HT1080 (cell line): ENCODE measurements around the gene HRCT1. TPM values are rescaled to one million over a fixed set of nuclear protein-coding genes. Genes with fewer than 3 reads are reported as not detected.
"Not testable (repeated sequence)": the region's sequence is repeated elsewhere in the genome, so short reads cannot be mapped to it uniquely, and the experiment has no call there.

Experiments
- DNase-seq: peaks from one replicate; pipeline ENCODE4 v3.0.0-alpha.2; 2015; ENCODE audit warnings: low read depth
- total RNA-seq: library from RNA; depleted of rRNA; stranded (reverse); fragments of >200 nt; shearing (Covaris generic); gene quantifications from 2 replicates; pipeline ENCODE4 v1.2.3, GENCODE V29; 2014

Gene HRCT1
- total RNA-seq, 1 experiment from 2014 or later: 3.2 TPM

DNA sequence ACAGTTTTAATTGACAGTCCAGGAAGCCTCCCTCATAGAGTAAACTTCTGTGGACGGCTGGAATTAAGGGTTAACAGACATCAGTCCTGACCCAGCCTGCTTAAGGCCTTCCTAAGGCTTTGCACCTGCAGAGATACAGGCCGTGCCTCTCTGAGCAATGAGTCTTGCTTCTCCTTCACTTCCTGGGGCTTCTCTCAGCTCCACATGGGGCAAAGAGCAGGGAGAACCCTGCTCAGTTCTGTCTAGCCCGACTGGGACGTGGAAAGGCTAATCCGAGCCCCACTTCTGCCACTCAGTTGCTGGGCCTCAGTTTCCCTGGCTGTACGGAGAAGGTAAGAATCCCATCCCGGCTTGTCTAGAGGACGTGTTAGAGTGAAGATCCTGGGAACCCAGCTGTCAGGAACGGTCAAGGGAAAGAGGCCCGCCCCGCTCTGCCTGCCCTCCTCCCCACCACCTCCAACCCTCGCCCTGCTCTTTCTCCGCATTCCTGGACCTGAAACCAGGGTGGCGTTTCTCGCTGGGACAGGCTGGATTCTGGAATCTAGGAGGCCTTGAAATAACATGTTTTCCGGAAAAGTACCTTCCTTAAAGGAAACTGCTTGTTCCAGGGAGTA is 9.8 kb downstream of the HRCT1 start:
- DNase-seq: no peak

DNA sequence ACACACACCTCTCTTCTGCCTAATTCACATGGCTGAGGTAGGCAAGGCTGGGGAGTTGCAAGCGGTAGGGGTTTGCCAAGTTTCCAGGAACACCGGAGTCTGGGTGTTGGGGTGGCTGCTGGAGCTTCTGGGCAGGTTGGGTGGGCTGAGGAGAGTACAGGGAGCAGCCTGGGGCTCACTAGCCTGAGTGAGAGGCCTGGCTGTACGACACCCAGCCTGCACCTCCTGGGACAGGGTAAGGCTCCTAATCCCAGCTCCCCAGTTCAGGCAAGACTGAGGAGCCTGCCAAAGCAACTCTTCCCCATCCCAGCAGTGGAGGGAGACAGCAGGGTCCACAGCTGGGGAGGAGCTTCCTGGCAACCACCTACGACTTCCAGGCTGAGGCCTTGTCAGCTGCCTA is 11.3 kb downstream of the HRCT1 start:
- no peak for DNase-seq

DNA sequence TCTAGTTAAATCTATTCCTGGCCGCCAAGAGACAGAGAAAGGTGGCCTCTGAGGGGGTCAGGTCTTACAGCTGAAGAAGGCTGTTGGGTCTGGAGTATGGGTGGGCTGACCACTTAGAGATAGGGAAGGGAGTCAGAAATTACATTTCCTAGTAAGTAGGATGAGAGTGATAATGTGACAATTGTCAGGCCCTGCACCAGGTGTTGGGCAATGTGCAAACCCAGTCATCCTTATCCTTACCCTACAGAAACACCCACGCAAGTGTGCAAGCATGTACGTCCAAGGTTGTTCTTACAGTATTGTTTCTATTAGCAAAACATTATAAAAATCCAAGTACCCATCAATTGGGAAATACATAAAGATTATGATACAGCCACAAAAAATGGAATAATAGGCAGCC is 12.8 kb downstream of the HRCT1 start:
- no peak for DNase-seq

DNA sequence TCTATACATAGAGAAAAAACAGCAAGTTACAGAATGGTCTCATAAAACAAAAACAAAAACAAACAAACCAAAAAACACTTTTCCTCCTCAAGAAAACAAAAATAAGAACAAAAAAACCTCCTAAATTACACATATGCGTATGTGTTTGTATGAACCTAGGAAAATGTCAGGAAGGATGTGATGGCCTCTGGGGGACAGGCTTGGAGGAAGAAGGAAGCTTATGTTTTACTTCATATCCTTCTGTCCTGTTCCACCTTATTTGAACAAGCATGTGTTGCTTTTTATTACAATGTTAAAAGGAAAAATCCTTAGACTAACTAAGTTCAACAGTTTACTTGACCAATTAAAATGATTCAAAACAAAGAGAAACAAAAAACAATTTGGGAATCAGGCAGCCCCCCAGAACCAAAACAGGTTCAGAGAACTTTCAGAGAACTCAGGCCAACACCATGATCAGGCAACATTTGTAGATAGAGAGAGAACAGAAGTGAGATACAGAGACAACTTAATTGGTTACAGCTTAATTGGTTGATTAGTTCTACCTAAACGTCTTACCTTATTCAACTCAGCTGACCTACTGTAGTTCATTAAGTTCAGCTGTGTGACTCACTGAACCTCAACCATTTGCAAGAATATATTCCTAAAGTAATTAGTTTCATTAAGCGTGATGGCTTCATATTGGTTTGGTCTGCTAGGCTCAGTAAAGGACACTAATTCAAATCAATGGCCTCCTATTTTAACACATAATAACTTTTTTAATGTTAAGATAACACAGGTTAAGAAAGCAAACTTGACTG is 13.4 kb downstream of the HRCT1 start:
- no peak for DNase-seq

DNA sequence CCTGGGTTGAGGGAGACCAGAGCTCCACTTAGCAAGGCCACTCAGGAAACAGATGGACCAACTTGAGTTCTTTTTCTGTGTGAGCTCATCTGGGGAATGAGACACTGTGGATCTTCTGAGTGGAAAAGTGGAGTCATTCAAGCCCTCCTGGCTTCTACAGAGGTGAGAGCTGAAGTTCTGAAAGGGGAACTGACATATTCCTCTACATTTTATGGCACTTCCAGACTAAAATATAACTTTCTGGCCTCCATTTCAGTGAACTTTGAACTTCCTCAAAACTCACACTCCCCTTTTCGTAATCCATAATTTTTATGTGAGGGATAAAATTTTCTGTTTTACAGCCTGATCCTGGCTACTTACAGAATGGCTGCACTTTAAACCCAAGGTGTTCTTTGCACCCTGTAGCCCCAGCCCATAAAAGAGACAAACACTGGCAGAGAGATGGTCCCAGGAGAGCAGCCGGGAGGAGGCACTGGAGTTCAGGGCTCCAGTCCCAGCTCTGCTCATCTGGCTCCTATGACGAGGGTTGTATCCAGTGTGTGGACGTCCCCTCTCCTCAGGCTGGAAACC is 14.1 kb downstream of the HRCT1 start:
- DNase-seq: no peak

DNA sequence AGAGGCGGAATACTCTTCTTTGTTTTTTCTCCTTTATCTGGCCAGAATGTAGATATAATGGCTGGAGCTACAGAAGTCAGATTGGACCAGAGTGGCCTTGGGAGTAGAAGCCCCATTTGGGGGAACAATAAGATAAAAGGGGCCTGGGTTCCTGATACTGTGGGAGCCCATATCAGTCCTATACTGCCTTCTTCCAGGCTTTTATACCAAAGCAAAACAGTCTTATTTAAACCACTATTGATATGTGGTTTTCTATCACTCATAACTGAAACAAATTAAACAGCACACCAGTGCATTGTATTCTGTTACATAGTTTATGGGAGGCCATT is 17.6 kb downstream of the HRCT1 start:
- no peak for DNase-seq

DNA sequence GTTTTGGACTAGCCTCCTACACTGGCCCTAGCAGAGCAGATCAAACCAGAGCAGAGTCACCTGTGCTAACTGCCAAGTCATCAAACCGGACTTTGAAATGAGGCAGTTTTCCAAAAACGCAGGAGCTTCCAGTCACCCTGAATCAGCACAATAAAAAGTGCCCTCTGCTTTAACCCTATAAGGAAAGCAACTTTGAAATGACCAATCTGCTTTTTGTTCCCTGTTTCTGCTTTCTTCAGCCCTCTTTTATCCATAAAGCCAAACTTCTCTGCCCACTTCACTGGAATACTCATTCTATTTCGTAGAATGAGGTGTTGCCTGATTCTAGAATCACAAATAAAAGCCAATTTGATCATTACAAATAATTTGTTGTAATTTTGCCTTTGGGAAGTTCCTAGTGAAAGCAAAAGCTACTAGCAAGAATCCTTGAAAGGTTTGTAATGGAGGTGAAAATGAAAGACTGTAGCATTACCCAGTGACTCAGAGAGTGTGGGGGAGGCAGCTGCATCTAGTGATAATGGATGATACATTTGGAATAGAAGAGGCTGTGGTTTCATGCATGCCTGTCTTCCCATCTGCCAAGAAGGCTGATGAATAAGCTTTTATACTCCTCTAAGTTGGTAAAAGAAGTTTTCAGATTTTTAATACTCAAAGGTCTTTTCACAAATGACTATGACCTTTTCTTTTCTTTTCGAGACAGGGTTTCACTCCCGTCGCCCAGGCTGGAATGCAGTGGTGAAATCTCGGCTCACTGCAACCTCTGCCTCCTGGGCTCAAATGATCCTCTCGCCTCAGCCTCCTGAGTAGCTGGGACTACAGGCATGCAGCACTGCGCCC is 18.1 kb downstream of the HRCT1 start:
- DNase-seq: peak; percentile 90

DNA sequence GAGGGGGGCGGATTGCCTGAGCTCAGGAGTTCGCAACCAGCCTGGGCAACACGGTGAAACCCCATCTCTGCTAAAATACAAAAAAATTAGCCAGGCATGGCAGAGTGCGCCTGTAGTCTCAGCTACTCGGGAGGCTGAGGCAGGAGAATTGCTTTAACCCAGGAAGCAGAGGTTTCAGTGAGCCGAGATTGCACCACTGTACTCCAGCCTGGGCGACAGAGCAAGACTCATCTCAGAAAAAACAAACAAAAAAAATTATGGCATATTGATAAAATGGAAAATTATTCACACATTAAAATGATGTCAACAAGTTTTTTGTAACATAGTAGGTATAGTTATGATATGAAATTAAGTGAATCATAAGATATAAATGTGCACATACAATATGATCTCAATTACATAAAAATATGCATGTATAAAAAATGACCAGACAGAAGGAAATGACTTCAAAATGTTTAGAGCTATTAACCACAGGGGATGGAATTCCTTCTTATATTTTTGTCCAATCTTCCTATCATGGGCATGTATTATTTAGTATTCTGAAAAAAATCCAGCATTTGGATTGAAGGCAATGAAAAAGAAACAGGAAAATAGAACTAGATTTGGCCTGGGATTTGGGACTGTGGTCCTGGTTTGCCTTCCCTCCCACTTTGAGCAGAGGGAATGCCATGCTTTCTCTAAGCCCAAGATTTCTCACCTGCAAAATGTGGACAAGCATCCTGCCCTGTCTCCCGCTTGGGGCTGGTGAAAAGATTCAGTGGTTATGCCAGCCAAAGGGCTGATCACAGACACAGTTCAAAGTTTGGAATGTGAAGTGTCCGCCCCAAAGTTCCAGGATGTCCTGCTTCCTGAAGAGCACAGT is 22.8 kb downstream of the HRCT1 start:
- no peak for DNase-seq

DNA sequence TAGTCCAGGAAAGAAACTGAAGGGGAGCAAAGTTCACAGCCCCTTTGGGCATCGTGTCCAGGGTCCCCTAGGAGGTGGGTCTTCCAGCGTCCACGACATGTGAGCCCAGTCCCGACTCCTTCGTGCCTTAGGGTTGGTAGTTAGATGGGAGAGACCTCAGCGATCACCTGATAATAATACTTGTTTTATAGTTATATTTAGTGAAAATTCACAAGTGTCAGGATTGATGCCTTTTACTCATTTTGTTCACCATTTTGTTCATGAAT is 23.4 kb downstream of the HRCT1 start:
- no peak for DNase-seq

DNA sequence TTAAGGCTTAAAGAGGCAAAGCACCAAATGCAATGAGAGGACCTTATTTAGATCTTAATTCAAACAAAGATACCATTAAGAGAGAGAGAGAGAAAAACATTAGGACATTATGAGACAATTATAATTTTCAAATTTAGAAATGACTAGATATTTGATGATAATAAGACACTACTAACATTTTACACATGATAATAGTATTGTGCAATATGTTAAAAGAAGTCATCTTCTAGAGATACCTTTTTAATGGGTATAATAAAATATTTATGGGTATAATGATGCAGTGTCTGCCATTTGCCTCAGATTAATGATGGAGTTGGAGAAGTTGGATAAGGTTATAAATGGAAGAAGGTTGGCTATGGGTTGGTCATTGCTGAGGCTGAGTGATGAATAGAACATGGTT is 24.5 kb downstream of the HRCT1 start:
- no peak for DNase-seq

DNA sequence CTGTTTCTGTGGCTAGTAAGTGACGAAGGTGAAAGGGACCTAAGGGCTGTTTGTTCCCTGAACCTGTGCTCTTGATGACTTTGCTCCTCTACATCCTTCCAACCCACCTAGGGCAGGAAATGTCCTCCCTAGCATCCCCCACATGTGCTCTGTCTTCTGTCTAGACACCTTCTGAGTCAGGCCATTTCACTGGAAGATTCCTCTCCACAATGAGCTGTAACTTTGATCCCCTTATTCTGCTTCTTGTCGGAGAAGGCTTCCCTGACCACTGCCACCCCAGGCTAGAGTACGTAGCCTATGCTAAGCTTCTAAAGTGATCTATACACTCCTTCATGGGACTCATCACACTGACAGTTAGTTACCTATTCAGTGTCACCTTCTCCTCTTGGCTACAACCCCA is 25.0 kb downstream of the HRCT1 start:
- DNase-seq: no peak

DNA sequence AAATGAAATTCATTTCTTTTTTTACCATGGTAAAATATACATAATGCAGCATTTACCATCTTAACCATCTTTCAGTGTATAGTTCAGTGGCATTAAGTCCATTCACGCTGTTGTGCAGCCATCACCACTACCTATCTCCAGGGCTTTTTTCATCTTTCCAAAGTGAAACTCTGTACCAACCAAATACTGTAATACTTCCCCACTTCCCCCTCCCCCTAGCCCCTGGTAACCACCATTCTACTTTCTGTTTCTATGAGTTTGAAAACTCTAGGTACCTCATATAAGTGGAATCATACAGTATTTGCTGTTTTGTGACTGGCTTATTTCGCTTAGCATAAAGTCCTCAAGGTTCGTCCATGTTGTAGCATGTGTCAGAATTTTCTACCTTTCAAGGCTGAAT is 26.7 kb downstream of the HRCT1 start:
- DNase-seq: no peak

DNA sequence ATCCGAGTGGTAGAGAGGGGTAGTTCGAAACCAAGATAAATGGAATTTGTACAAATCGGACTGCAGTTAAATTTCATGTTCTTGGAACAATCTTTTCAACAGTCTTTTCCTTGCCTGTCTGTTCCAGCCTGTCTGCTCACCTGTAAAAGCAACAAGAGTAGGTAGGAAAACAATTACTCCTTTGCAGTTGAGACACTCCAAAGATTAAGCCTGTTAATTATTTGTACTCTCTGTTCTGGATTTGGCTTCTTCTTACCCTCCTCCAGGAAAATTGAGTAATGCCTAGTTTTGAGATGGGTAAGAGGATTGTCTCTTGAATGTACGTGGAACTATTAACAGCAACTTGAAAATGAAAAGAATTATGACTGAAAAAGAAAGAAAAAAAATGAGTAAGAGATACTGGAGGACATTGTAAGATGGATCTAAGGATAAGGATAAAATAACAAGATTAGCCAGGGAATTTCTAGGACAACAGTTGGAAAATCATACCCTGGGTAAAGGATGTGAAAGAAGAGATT is 27.6 kb downstream of the HRCT1 start:
- no peak for DNase-seq

DNA sequence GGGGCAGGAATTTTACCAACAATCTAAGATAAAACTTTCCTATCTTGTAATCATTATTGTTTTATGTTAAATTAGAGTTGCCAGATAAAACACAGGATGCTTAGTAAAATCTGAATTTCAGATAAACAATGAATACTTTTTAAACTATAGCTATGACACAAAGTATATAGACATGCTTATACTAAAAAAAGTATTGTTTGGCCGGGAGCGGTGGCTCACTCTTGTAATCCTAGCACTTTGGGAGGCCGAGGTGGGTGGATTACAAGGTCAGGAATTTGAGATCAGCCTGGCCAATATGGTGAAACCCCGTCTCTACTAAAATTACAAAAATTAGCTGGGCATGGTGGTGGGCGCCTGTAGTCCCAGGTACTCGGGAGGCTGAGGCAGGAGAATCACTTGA is 28.1 kb downstream of the HRCT1 start:
- DNase-seq: not testable (repeated sequence)

DNA sequence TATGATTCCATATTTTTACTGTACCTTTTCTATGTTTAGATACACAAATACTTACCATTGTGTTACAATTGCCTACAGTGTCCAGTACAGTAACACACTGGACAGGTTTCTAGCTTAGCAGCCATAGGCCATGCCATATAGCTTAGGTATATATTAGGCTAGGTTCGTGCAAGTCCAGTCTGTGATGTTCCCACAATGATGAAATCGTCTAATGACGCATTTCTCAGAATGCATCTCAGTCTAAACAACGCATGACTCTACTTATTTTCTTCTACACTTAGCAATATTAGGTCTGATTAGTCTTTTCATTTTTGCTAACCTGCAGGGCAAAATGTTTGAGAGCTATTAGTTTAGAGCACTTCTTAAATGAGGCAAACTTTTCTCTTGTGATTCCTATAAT is 29.3 kb downstream of the HRCT1 start:
- DNase-seq: no peak

DNA sequence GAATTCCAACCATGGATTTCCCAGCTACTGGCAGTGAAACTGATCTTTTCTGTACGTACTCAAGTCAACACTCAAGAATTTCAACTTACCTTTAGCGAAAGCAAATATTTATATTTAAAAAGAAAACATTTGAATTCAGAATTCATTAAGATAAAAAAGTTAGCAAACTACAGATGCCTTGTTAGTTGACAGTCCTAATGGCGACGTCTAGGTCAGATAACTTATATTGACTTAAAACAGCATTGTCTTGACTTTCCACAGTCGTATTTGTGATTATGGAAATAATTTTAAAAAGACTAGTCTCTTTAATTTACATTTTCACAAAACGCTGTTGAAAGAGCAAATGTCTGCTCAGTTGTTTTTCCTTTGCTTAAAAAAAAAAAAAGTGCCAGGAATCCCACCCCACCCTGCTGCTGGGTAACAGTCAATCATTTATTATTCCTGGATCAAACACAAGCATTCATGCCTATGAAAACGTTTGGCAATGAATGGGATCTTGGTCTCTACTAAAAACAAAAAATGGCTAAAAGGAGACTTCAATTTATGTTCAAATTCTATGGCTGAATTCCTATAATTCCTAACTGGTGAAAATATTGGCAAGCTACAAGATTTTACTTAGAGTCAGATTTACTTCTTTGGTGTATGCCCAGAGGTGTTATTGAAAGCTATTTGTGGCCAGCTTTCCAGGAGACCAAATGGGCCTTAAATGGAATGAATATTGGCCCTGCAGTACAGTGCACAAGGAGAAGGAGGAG is 29.9 kb downstream of the HRCT1 start:
- no peak for DNase-seq

DNA sequence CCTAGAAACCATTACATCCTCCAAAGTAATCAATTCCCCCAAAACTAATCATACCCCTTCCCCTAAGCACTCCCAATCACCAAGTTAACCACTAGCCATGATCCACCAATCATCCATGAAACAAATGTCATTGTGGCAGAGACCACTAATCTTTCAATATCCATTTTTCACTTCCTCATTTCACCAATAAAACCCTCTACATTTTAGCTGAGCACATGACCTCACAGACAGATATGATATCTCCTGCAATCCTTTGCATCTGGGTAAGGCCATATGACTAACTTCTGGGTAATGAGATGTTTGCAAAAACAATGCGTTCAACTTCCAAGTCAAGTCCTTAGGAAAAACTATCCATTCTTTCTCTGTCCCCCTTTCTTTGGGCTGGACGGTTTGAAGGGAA is 31.2 kb downstream of the HRCT1 start:
- no peak for DNase-seq

DNA sequence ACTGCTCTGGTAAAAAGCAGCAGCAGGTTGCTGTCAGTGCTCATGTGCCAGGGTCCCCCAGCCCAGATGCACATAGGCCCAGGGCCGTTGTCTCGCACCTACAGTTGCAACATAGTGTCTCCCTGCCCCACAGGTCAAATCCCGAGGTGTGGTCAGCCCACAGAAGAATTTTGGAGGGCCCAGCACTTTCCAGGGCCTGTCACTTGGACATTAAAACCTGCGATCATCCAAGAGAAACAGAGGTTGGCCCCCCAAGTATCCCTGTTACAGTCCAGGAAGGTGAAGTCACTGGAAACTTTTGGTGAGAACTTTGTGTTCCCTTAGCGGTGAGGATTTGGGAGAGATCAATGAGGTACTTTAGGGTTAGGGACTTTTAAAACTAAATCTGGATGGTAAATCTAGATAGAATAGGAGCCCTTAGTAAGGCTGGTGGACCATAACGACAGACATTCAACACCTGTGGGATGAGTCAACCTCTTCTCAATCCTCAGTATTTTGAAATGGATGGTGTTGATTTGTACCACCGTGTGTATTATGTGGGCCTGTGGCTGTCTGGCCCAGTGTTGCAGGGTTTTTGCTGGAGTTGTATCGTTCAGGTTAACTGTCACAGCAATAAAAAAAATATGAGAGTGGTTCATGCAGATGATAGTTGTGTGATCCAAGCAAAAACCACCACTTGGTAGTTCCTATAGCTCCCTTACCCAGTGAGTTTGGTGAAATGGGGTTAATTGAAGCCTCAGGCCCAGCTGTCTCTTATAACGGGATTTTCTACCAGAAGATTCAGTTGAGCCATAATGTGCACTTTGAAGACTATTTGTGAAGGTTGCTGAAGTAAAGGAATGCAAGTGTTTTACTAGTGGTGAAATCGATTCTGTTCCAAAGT is 32.7 kb downstream of the HRCT1 start:
- no peak for DNase-seq

DNA sequence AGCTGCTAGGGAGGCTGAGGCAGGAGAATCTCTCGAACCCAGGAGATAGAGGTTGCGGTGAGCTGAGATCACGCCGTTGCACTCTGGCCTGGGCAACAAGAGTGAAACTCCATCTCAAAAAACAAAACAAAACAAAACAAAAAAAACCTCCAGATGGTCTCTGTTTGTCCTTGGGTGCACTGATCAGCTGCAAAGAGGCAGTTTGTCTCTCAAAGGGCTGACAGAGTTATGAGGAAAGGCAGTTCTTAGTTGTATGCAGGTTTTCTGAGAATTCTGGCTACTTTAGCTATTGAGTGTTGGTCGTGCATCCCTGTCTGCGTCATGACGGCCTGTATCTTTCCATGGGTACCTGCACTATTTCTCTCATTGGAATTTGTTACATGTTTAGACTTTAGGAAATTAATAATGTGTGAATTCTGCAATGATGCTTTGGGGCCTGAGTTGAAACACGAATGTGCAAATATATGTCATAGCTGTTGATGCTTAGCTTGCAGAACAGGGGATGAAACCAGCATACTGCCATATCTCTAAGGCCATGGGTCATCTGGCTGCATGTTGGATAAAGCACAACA is 33.8 kb downstream of the HRCT1 start:
- no peak for DNase-seq
